GM15510 (cell line): Measurements from ENCODE around the gene MOXD1.

Experiments
- POLR2A ChIP-seq: IDR thresholded peaks from 3 replicates; pipeline ENCODE4 v1.6.1; 2011; ENCODE audit warnings: borderline replicate concordance; ENCODE audit not compliant: insufficient read length; ENCODE audit errors: extremely low read depth

The MOXD1 gene

GRCh38 chr6:132400883-132401617 lies at the start of gene MOXD1:
Gene MOXD1, minus strand, starts transcription at chr6:132401475. Its CDS starts 49 bp downstream, at chr6:132401426.
- TF ChIP-seq POLR2A: no peak

GRCh38 chr6:132446855-132447241 lies 45.6 kb upstream of the MOXD1 start:
- TF ChIP-seq POLR2A: no peak

- no peak for TF ChIP-seq POLR2A
Measured at GRCh38 chr6:132446141-132446854, 45.0 kb upstream of the MOXD1 start.

- TF ChIP-seq POLR2A: no peak
Measured at GRCh38 chr6:132445201-132445951, 44.1 kb upstream of the MOXD1 start.

GRCh38 chr6:132443206-132443605 lies 41.9 kb upstream of the MOXD1 start:
- TF ChIP-seq POLR2A: no peak

GRCh38 chr6:132430110-132430509 lies 28.8 kb upstream of the MOXD1 start:
- no peak for TF ChIP-seq POLR2A

- TF ChIP-seq POLR2A: no peak
Measured at GRCh38 chr6:132425176-132425575, 23.9 kb upstream of the MOXD1 start.

- no peak for TF ChIP-seq POLR2A
Measured at GRCh38 chr6:132423839-132424238, 22.6 kb upstream of the MOXD1 start.

- TF ChIP-seq POLR2A: no peak
Measured at GRCh38 chr6:132418235-132418965, 17.1 kb upstream of the MOXD1 start.

GRCh38 chr6:132414761-132415160 lies 13.5 kb upstream of the MOXD1 start:
- TF ChIP-seq POLR2A: no peak

GRCh38 chr6:132414322-132414721 lies 13.0 kb upstream of the MOXD1 start:
- TF ChIP-seq POLR2A: no peak

- TF ChIP-seq POLR2A: no peak
Measured at GRCh38 chr6:132413499-132413802, 12.2 kb upstream of the MOXD1 start.

- no peak for TF ChIP-seq POLR2A
Measured at GRCh38 chr6:132412656-132413498, 11.6 kb upstream of the MOXD1 start.

GRCh38 chr6:132411296-132411695 lies 10.0 kb upstream of the MOXD1 start:
- no peak for TF ChIP-seq POLR2A
